Left lung (tissue), 10 donors: ENCODE data around the gene RNF181. TPM values are rescaled to one million over a fixed set of nuclear protein-coding genes. Genes with fewer than 3 reads are reported as not detected.

Source experiments
- ATAC-seq: fragments of 200-7000 bp; cut with Tn5 transposase; one replicate; pipeline ENCODE4 v1.9.1; 2020; ENCODE audit warnings: moderate library complexity
- DNase-seq, 4 donors: peaks; one replicate each; pipeline ENCODE4 v3.0.0-alpha.2; 2013 to 2020
- H3K27ac ChIP-seq, 2 donors: fragments of 200-600 bp; sonication (generic) in 1 of 2; one replicate each; pipeline versions ENCODE4 v1.5.0 to v1.8.0; 2020 to 2021
- H3K27me3 ChIP-seq, 2 donors: fragments of 200-600 bp; sonication (generic) in 1 of 2; one replicate each; pipeline versions ENCODE4 v1.5.0 to v1.8.0; 2020 to 2021
- H3K36me3 ChIP-seq, 2 donors: fragments of 200-600 bp; sonication (generic) in 1 of 2; one replicate each; pipeline versions ENCODE4 v1.5.0 to v1.8.0; 2020 to 2021
- H3K4me1 ChIP-seq, 2 donors: fragments of 200-600 bp; one replicate each; pipeline ENCODE4 v1.8.0; 2021
- H3K4me3 ChIP-seq, 2 donors: fragments of 200-600 bp; sonication (generic) in 1 of 2; one replicate each; pipeline versions ENCODE4 v1.5.0 to v1.8.0; 2020 to 2021; ENCODE audit warnings: mild to moderate bottlenecking in 1 of 2
- H3K9me3 ChIP-seq, 2 donors: fragments of 200-600 bp; sonication (generic) in 1 of 2; one replicate each; pipeline versions ENCODE4 v1.5.0 to v1.8.0; 2020 to 2021
- intact Hi-C, 2 donors: fragments of 100-400 bp; cut with DNase I; formaldehyde crosslinking; loops; one replicate each; pipeline versions ENCODE4 v1.11.2 to v1.14.2; 2022
- polyA plus RNA-seq, 6 donors: library from polyadenylated mRNA; unstranded; fragments of 120-200 nt; gene quantifications; one replicate each; pipeline ENCODE4 v1.2.1, GENCODE V29; 2013; ENCODE audit not compliant: insufficient read length in 6 of 6
- total RNA-seq, 2 donors: library from RNA; stranded (reverse); fragmentation: NEBNext Ultra II Directional; extraction: Animal tissue kit (Norgen Biotek cat#: 25700); gene quantifications; one replicate each; pipeline ENCODE4 v1.2.1, GENCODE V29; 2021
- TF ChIP-seq, protein P1 (sequence below), 2 donors: fragments of 200-600 bp; sonication (generic) in 1 of 2; IDR thresholded peaks; one replicate each; pipeline versions ENCODE4 v1.5.0 to v1.8.0; 2021; ENCODE audit warnings: antibody characterized with exemption in 2 of 2
- donor health status: DM: no; HTN: yes; CAD: no.
- donor health status: DM: no; HTN: no; CAD: no.

The RNF181 gene
- total and polyA plus RNA-seq, 8 donors, result 94.9 to 109 (median 101) TPM

DNA sequence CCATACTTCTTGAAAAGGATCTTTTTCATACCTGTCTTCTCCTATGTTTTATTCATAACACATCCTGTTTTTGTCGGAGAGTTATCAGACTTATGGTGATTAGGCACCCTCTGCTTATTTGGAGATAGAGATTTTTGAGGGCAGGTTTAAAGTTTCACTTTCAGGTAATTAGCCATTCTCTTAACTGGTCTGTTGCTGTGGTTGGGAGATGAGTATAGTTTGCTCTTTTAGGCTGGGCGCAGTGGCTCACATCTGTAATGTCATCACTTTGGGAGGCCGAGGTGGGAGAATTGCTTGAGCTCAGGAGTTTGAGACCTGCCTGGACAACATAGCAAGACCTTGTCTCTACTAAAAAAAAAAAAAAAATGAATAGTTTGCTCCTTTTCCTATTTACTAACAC, 47.2 kb downstream of the RNF181 start:
- DNase-seq (no peak), ATAC-seq (no peak)
- Histone ChIP-seq H3K36me3 (peaks cover 0 to 100% of the 10 kb centered on the region in 2 donors), H3K4me3 (no peak overlapping the region), H3K27me3 (no peaks in the 10 kb centered on the region), H3K27ac (no peak overlapping the region), H3K4me1 (peaks cover 0 to 3% of the 10 kb centered on the region in 2 donors), H3K9me3 (no peaks in the 10 kb centered on the region)
- TF ChIP-seq, protein P1, sequence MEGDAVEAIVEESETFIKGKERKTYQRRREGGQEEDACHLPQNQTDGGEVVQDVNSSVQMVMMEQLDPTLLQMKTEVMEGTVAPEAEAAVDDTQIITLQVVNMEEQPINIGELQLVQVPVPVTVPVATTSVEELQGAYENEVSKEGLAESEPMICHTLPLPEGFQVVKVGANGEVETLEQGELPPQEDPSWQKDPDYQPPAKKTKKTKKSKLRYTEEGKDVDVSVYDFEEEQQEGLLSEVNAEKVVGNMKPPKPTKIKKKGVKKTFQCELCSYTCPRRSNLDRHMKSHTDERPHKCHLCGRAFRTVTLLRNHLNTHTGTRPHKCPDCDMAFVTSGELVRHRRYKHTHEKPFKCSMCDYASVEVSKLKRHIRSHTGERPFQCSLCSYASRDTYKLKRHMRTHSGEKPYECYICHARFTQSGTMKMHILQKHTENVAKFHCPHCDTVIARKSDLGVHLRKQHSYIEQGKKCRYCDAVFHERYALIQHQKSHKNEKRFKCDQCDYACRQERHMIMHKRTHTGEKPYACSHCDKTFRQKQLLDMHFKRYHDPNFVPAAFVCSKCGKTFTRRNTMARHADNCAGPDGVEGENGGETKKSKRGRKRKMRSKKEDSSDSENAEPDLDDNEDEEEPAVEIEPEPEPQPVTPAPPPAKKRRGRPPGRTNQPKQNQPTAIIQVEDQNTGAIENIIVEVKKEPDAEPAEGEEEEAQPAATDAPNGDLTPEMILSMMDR (IDR thresholded peaks at IDR 0.05), result no peak
- intact Hi-C loops, result loop anchor here in 1 of 2 donors (5.0 kb wide), 1 partner anchor 170 kb away; no protein-coding TSS in a partner anchor

DNA sequence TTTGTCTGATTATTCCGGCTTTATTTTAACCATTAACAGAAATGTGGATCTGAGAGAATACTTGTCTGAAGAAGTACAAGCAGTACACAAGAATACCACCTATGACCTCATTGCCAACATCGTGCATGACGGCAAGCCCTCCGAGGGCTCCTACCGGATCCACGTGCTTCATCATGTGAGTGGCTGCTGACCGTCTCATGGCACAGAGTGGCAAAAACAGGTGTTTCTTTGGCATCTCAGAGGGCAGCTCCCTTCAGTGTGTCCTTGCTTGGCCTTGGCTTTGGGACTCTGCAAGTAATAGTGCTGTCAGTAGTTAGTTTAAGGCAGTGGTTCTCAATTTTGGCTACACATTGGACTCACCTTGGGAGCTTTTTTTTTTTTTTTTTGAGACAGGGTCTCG, 49.4 kb downstream of the RNF181 start:
- H3K9me3 ChIP-seq, result no peaks in the 10 kb centered on the region
- no peak for DNase-seq
- no peak for ATAC-seq
- H3K4me3 ChIP-seq, result no peak overlapping the region
- intact Hi-C loops, result loop anchor here in 1 of 2 donors (5.0 kb wide), 1 partner anchor 167 kb away; no protein-coding TSS in a partner anchor
- H3K36me3 ChIP-seq, result peaks cover 0 to 100% of the 10 kb centered on the region in 2 donors
- peaks cover 6 to 19% of the 10 kb centered on the region in 2 donors for H3K4me1 ChIP-seq
- H3K27me3 ChIP-seq, result no peaks in the 10 kb centered on the region
- H3K27ac ChIP-seq, result no peak overlapping the region
- TF ChIP-seq, protein P1 (IDR thresholded peaks at IDR 0.05), result no peak

DNA sequence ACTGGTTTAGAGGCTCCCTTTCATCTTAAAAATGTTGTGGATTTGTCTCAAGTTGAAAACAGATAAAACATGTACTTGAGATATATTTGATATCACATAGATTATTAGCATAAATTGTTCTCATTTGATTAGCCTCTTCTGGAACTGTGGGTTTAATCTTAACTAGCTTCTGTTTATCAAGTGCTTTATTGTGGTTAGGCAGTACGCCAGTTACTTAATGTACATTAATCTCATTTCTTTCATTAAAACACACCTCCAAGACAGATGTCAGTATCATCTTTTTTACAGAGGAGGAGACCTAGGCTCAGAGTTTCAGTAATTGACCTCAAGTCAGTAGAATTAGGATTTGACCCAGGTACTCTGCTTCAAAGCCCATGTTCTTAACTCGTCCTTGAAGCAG, 50.6 kb downstream of the RNF181 start:
- ATAC-seq (no peak), DNase-seq (no peak)
- intact Hi-C loops, result no loop called here
- H3K36me3 ChIP-seq, result peaks cover 0 to 100% of the 10 kb centered on the region in 2 donors
- no peaks in the 10 kb centered on the region for H3K27me3 ChIP-seq
- H3K4me3 ChIP-seq, result no peak overlapping the region
- TF ChIP-seq, protein P1 (IDR thresholded peaks at IDR 0.05), result no peak
- H3K9me3 ChIP-seq, result no peaks in the 10 kb centered on the region
- H3K27ac ChIP-seq, result no peak overlapping the region
- peaks cover 6 to 20% of the 10 kb centered on the region in 2 donors for H3K4me1 ChIP-seq

Other genes with a start within 250 kb of the RNF181 start
- 10 to 100 TPM; 67.6 to 68.1 TPM for gene RETSAT, start 241.2 kb upstream of the RNF181 start, total RNA-seq
- 10 to 100 TPM; 24.5 to 30.4 (median 28.5) TPM for gene RETSAT, start 241.2 kb upstream of the RNF181 start, polyA plus RNA-seq
- 10 to 100 TPM; 20.8 to 21.7 TPM for gene ELMOD3, start 241.0 kb upstream of the RNF181 start, total RNA-seq
- gene ELMOD3, start 241.0 kb upstream of the RNF181 start, polyA plus RNA-seq, result 10 to 100 TPM; 29.6 to 40.5 (median 32.7) TPM
- gene CAPG, start 185.4 kb upstream of the RNF181 start, total RNA-seq, result 100 to 1,000 TPM; 340 to 418 TPM
- gene CAPG, start 185.4 kb upstream of the RNF181 start, polyA plus RNA-seq, result 10 to 100 TPM; 45.8 to 60.1 (median 51.8) TPM
- under 1 TPM; 0.60 to 0.90 TPM for gene SH2D6, start 177.0 kb upstream of the RNF181 start, total RNA-seq
- 1 to 10 TPM in 2 of 6 donors, under 1 TPM in 4; 0.42 to 1.3 (median 0.80) TPM for gene SH2D6, start 177.0 kb upstream of the RNF181 start, polyA plus RNA-seq
- 100 to 1,000 TPM; 135 to 194 TPM for gene MAT2A, start 56.6 kb upstream of the RNF181 start, total RNA-seq
- 100 to 1,000 TPM; 287 to 341 (median 313) TPM for gene MAT2A, start 56.6 kb upstream of the RNF181 start, polyA plus RNA-seq
- 100 to 1,000 TPM in 1 of 2 donors, 10 to 100 TPM in 1; 71.8 to 126 TPM for gene GGCX, start 34.3 kb upstream of the RNF181 start, total RNA-seq
- gene GGCX, start 34.3 kb upstream of the RNF181 start, polyA plus RNA-seq, result 10 to 100 TPM; 31.9 to 37.9 (median 37.0) TPM
- 100 to 1,000 TPM; 176 to 250 TPM for gene VAMP8, start 18.2 kb upstream of the RNF181 start, total RNA-seq
- gene VAMP8, start 18.2 kb upstream of the RNF181 start, polyA plus RNA-seq, result 10 to 100 TPM; 51.8 to 76.7 (median 62.4) TPM
- 10 to 100 TPM; 58.2 to 87.7 TPM for gene VAMP5, start 11.3 kb upstream of the RNF181 start, total RNA-seq
- 10 to 100 TPM; 49.6 to 65.9 (median 55.7) TPM for gene VAMP5, start 11.3 kb upstream of the RNF181 start, polyA plus RNA-seq
- 10 to 100 TPM; 28.2 to 39.6 TPM for gene TMEM150A, start 7.0 kb downstream of the RNF181 start, total RNA-seq
- gene TMEM150A, start 7.0 kb downstream of the RNF181 start, polyA plus RNA-seq, result 10 to 100 TPM; 11.5 to 16.7 (median 13.2) TPM
- gene C2orf68, start 16.3 kb downstream of the RNF181 start, total RNA-seq, result 10 to 100 TPM; 37.0 to 42.5 TPM
- gene C2orf68, start 16.3 kb downstream of the RNF181 start, polyA plus RNA-seq, result 10 to 100 TPM; 69.9 to 79.0 (median 74.5) TPM
- gene USP39, start 20.4 kb downstream of the RNF181 start, total RNA-seq, result 10 to 100 TPM; 44.5 to 45.5 TPM
- gene USP39, start 20.4 kb downstream of the RNF181 start, polyA plus RNA-seq, result 10 to 100 TPM; 55.1 to 70.8 (median 68.5) TPM
- gene SFTPB, start 72.5 kb downstream of the RNF181 start, total RNA-seq, result over 10,000 TPM; 11,570 to 18,328 TPM
- 100 to 1,000 TPM; 183 to 652 (median 403) TPM for gene SFTPB, start 72.5 kb downstream of the RNF181 start, polyA plus RNA-seq
- 10 to 100 TPM in 1 of 2 donors, 1 to 10 TPM in 1; 9.2 to 10.5 TPM for gene GNLY, start 98.6 kb downstream of the RNF181 start, total RNA-seq
- gene GNLY, start 98.6 kb downstream of the RNF181 start, polyA plus RNA-seq, result 1 to 10 TPM in 5 of 6 donors, under 1 TPM in 1; 0.90 to 7.4 (median 2.0) TPM
- 10 to 100 TPM; 24.7 to 27.1 TPM for gene ATOH8, start 158.2 kb downstream of the RNF181 start, total RNA-seq
- 10 to 100 TPM; 30.5 to 36.5 (median 34.9) TPM for gene ATOH8, start 158.2 kb downstream of the RNF181 start, polyA plus RNA-seq